NB4 (cell line): ENCODE results near the gene NRXN3.

ENCODE experiments used
- POLR2A ChIP-seq: IDR thresholded peaks from 2 replicates; pipeline ENCODE4 v1.6.1; 2011; ENCODE audit warnings: mild to moderate bottlenecking; ENCODE audit not compliant: insufficient read length; ENCODE audit errors: extremely low read depth
- TF ChIP-seq, protein P1 (sequence below): IDR thresholded peaks from one replicate; pipeline ENCODE4 v1.5.1; 2012; ENCODE audit warnings: low read depth, low read length

DNA sequence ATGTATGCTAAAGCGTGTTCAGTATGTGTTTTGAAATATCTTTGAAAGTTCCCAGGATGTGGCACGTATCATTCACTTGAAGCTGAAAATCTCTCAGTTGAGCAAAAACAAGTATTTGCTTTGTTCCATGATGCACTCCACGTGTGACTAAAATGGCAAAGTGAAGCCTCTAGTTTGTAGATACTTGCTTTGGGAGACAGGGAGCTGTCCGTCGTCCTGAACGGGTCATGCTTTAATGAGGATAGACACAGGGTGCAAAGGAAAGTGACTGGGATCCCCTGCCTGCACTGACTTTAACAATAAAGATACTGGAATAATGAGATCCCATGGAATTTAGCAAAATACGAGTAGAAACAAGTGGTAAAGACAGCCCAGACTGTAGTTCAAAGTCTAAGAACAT lies 991.4 kb downstream of the NRXN3 start:
- TF ChIP-seq, protein P1, sequence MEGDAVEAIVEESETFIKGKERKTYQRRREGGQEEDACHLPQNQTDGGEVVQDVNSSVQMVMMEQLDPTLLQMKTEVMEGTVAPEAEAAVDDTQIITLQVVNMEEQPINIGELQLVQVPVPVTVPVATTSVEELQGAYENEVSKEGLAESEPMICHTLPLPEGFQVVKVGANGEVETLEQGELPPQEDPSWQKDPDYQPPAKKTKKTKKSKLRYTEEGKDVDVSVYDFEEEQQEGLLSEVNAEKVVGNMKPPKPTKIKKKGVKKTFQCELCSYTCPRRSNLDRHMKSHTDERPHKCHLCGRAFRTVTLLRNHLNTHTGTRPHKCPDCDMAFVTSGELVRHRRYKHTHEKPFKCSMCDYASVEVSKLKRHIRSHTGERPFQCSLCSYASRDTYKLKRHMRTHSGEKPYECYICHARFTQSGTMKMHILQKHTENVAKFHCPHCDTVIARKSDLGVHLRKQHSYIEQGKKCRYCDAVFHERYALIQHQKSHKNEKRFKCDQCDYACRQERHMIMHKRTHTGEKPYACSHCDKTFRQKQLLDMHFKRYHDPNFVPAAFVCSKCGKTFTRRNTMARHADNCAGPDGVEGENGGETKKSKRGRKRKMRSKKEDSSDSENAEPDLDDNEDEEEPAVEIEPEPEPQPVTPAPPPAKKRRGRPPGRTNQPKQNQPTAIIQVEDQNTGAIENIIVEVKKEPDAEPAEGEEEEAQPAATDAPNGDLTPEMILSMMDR = no peak
- no peak for TF ChIP-seq POLR2A
